T47D (cell line): Measurements from ENCODE around the gene FOXC2.

Experiments used
- DNase-seq, 2 experiments: peaks; one replicate each; pipeline versions ENCODE4 v3.0.0 to v3.0.0-alpha.2; 2011 to 2012; ENCODE audit warnings: low read depth in 1 of 2, low spot score in 1 of 2
- JUND ChIP-seq: IDR thresholded peaks from 2 replicates; pipeline ENCODE4 v1.6.1; 2012; ENCODE audit warnings: low read depth
- in situ Hi-C: cut with HindIII; loops from 2 replicates; pipeline ENCODE4 v1.10.0; 2016; ENCODE audit warnings: low sequenced_read_pairs, low pct_unique_long_range_greater_than_20kb

FOXC2 gene

DNA sequence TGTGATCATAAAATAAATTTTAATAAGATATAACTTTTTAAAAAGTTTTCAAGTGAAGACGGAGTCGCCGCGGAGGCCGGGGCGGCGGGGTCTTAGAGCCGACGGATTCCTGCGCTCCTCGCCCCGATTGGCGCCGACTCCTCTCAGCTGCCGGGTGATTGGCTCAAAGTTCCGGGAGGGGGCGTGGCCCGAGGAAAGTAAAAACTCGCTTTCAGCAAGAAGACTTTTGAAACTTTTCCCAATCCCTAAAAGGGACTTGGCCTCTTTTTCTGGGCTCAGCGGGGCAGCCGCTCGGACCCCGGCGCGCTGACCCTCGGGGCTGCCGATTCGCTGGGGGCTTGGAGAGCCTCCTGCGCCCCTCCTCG, at the start of gene FOXC2:
Gene FOXC2 (plus strand): TSS at position 229 of the 365 bp plus-strand sequence. CDS start 507 bp downstream, outside the sequence.
- in situ Hi-C loops: no loop called here
- no peak for TF ChIP-seq JUND
- no peak for DNase-seq

DNA sequence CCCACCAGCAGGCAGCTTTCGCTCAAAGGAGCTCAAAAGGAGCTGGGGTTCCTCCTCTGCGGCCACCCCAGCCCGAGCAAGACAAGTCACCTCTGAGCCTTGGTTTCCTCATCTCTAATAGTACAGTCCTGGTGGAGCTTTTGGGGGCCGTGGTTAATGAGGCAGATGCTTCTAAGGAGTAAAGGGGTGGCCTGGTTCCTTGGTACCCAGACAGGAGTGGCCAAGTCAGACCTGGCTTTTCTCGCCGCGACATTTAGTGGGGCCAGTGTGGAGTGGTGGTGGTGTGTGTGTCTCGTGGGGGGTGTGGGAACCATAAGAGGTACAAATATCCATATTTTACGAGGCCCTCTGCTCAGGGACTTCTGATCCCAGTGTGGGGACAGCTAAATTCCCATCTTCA, 49.6 kb upstream of the FOXC2 start:
- no peak for DNase-seq
- no peak for TF ChIP-seq JUND
- in situ Hi-C loops: no loop called here

DNA sequence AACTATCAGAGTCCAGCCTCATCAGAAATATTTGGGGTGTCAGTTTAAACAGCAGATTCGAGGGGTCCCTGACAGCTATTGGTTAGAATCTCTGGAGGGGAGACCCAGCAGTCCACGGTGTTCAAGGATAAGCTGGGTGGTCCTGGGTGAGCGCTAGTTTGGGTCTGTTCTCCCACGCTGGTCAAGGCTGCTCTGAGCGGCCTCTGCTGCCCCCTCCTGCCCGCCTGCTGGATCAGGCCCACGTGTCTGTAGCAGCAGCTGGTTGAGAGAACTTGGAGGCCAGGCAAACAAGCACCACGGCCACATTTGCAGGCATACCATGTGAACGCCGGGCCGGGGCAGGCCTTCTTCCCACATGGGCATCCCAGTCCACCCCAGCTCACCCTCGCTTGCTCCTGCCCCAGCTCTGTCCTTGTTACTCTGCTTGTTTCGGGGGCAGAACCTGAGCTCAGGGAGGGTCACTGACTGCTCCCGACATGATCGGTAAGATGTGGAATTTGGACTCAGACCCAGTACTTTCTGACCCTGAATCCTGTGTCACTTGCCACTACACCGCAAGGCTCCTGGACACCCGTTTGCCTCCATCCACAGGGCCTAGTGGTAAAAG, 48.9 kb upstream of the FOXC2 start:
- in situ Hi-C loops: no loop called here
- DNase-seq: peak; percentile 73 to 92
- no peak for TF ChIP-seq JUND

DNA sequence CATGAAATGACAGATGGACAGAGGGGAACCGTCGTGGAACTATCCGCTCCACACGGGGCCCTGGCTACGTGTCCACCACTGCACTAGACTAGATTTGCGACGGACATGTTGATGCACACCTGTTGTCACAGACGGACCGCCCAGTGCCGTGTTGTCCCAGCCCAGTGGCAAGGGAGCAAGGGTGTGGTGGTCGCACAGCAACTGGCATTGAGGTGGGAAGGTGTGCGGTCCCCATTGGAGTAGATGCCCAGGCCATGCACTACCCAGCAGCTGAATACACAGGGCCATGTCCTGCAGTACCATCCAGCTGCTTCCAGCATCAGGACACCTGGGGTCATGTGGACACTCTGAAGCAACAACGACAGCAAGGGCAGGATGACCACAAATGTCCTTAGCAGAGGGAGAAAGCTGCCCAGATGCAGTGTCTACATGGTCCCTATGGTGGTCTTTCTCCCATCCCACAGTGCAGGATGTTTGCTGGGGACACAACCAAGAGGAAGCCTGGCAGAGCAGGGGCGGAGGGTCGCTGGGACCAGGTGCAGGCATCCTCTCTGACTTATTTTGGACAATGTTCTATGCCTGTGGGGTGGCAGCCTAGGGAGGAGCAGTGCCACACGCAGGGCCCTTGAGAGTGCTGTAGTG, 47.5 kb upstream of the FOXC2 start:
- no peak for DNase-seq
- no peak for TF ChIP-seq JUND
- in situ Hi-C loops: no loop called here

DNA sequence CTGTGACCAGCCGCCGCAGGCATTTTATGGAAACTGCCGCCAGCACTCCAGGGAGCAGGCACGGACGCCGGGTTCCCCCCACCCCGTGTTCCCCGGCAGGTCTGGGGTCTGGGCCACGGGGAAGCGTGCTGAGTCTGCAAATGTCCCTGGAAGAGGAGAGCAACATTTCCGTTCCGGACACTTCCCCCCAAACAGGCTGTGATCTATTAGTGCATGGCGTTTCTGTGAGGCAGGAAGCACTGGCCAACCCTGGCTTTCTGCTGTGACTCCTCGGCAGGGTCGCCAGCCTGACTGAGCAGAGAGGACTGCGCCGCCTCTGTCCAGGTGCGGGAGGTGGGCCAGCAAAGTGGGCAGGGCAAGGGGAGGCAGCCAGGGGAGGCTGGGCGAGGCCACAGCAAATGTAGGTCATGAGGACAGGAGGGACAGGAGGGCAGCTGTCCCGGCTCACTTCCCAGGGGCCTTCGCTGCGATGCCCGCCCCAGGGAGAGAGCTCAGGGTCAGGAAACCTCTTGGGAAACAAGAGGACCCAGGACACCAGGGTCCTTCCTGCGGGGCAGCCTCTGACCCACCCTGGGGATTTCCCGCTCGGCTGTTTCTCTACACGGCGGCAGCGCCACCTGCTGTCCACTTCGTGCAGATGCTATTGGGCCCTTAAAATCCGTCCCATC, 46.8 kb upstream of the FOXC2 start:
- in situ Hi-C loops: no loop called here
- no peak for TF ChIP-seq JUND
- peak; percentile 71 to 87 for DNase-seq

DNA sequence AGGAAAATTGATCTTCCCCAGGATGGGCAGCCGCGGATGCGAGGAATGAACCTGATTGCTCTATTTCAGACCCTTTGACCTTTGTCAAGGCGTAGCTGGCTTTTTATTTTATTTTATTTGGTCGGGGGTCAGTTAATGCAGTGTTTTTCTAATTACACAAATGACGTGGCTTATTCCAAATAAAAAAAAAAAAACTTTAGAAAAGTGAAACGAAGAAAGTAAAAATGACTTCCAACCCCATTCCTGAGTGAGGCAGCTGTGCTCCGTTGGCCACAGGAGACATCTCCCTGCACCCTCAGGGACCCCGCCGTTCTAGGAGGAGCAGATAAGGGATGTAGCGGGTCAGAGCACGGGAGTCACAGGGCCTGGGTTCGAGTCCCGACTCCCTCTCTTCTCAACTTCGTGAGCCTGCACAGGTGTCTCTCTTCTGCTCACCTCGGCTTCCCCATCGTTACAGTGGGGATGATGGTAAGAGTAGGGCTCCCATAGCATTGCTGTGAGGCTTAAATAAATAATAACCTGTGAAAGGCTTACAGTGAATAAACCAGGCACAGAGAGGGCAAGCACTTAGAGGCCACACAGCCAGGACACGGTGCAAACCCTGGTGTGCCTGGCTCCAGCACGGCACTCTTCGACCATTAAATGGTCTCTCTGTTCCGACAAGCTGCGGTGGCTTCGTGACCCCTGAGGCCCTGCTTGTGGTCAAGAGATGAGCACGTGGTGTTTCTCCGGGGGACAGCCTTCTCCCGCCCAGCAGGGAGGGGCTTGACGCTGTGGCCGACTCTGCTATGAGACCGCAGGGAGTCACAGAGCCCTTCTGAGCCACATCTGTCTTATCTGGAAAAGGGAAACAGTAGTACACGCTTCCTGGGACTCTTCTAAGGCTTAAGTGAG, 46.1 kb upstream of the FOXC2 start:
- DNase-seq: no peak
- in situ Hi-C loops: no loop called here
- TF ChIP-seq JUND: no peak

DNA sequence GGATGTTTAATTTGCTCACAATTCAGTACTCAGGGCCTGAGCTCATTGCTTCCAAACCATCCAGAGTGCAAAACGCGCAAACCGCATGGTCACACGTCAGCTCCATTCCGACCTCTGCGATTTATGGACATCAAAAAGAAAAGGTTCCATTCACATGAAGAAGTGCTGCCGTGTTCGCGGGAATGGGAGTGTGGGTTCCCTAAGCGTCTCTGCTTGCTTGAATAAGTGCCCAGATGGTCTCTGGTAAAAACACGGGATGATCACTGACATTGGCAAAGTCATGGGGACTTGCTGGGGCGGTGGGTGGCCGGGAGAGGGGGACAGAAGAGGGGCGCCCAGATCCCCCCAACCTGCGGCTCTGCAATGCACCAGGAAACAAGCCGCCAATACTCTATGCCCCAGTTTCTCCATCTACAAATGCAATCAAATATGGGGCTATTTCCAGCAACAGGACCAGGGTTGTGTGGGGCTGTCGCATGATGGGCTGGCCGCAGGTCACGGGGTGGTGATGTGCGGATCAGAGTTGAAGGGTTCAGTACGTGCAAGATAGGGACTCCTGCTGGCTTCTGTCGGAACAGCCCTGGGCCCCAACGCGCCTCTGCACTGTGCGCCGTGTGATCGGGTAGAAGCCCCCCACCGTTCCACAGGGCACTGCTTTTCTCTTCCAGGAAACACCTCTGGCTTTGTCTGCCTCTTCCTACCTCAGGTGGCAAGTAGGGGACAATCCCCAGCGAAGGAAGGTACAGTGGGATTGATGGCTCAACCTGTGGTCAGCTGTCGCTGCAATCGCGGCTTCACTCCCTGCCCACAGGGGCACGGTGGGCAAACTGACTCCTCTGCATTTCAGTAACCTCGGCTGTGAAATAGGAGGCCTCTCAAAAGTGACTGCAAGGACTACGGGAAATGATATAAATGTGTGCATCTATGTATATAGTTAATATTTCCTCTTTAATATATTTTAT, 45.1 kb upstream of the FOXC2 start:
- in situ Hi-C loops: no loop called here
- TF ChIP-seq JUND: no peak
- DNase-seq: no peak

DNA sequence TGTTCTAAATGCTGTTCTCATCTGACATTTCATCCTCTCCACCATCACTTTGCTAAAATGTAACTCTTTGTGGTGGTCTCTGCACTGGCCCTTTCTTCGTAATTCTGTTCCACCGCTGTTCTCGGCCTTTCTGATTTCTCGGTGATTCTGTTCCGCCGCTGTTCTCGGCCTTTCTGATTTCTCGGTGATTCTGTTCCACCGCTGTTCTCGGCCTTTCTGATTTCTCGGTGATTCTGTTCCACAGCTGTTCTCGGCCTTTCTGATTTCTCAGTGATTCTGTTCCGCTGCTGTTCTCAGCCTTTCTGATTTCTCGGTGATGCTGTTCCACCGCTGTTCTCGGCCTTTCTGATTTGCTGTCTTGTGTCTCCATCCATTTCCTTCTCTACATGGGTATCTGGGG, 44.0 kb upstream of the FOXC2 start:
- no peak for DNase-seq
- no peak for TF ChIP-seq JUND
- in situ Hi-C loops: no loop called here

DNA sequence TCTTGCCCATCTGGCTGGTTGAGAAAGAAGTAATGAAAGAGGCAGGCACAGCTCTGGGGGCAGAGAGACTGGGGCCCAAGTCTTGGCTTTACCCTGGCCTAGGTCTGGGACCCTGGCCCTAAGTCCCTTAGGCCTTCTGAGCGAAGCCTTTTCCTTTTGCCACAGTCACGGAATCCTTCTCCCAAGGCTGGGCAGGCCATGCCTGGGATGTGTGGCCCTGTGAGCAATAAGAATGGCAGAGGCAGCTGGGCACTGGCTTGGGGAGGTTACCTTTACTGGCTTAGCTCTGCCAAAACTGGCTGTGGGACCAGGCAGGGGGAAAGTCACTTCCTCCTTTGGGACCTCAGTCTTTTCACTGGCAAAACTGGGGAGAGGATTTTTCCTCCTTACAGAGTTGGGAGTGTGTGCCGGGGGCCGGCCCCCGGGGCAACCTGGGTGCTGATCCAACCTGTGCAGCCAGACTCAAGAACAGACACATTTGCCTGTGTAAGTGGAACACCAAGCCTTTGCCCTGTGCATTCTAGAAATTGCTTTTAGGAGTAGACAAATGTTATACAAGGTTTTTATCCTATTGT, 43.4 kb upstream of the FOXC2 start:
- TF ChIP-seq JUND: no peak
- DNase-seq: no peak
- in situ Hi-C loops: no loop called here

DNA sequence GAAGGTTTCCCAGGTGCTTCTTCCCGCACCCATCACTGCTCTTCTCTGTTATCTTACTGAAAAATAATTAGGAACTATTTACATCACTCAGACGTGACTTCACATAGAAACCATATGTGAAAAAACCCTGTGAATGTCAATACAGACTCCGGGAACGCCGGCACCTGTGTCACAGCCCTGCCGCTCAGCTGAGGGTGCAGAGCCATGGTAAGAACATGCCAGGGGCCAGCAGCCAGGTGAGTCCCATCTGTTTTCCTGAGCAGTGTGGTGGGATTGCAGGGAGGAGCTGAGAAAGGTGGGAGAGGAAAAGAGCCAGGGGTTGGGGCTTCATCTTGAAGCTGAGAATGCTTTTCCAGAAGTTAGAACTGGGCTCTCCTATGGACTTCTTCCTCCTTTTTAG, 42.6 kb upstream of the FOXC2 start:
- in situ Hi-C loops: no loop called here

DNA sequence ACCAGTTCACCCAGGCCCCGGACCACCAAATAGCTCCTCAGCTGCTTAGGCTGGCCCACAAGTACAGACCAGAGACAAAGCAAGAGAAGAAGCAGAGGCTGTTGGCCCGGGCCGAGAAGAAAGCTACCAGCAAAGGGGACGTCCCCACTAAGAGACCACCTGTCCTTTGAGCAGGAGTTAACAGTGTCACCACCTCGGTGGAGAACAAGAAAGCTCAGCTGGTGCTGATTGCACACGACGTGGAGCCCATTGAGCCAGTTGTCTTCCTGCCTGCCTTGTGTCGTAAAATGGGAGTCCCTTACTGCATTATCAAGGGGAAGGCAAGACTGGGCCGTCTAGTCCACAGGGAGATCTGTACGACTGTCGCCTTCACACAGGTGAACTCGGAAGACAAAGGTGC, 40.9 kb upstream of the FOXC2 start:
- TF ChIP-seq JUND: no peak
- no peak for DNase-seq
- in situ Hi-C loops: no loop called here

More for the DNA sequence above, 42.6 kb upstream of the FOXC2 start:
- no peak for TF ChIP-seq JUND
- no peak for DNase-seq
